NT2/D1 (cell line): ENCODE data around the gene PLEKHA7.
A peak's percentile ranks its signal among the peaks of the same experiment; 100 is the strongest.

ENCODE experiments used
- DNase-seq: peaks from one replicate; pipeline ENCODE4 v3.0.0-alpha.2; 2011; ENCODE audit warnings: low read depth, low spot score
- H3K27me3 ChIP-seq: 2 replicates; pipeline ENCODE4 v1.6.0; 2011; ENCODE audit warnings: mild to moderate bottlenecking; ENCODE audit not compliant: insufficient read length, insufficient read depth
- H3K36me3 ChIP-seq: 2 replicates; pipeline ENCODE4 v1.6.1; 2011; ENCODE audit warnings: mild to moderate bottlenecking, low read length, mixed read lengths; ENCODE audit not compliant: insufficient read depth, insufficient read length
- H3K4me1 ChIP-seq: 2 replicates; pipeline ENCODE4 v1.5.1; 2011; ENCODE audit not compliant: insufficient read depth, insufficient read length
- H3K4me3 ChIP-seq: 2 replicates; pipeline ENCODE4 v1.5.1; 2011; ENCODE audit warnings: low read depth; ENCODE audit not compliant: insufficient read length
- H3K9ac ChIP-seq: 2 replicates; pipeline ENCODE4 v1.6.0; 2011; ENCODE audit warnings: low read depth; ENCODE audit not compliant: insufficient read length
- H3K9me3 ChIP-seq: 2 replicates; pipeline ENCODE4 v1.5.1; 2011; ENCODE audit warnings: mild to moderate bottlenecking, low read length; ENCODE audit not compliant: insufficient read depth
- SUZ12 ChIP-seq: IDR thresholded peaks from 2 replicates; pipeline ENCODE4 v1.6.1; 2011; ENCODE audit not compliant: insufficient read length, insufficient read depth; ENCODE audit errors: extremely low read depth
- YY1 ChIP-seq: IDR thresholded peaks from 2 replicates; pipeline ENCODE4 v1.6.1; 2011; ENCODE audit not compliant: insufficient read length, insufficient read depth
- ZNF274 ChIP-seq: IDR thresholded peaks from 2 replicates; pipeline ENCODE4 v1.6.1; 2011; ENCODE audit warnings: mild to moderate bottlenecking, low read depth, low read length

Gene PLEKHA7

GRCh38 chr11:16744128-16744725 is 270.0 kb downstream of the PLEKHA7 start:
- Histone ChIP-seq H3K4me3 (no peak overlapping the region), H3K27me3 (no peaks in the 10 kb centered on the region), H3K36me3 (peaks cover 77% of the 10 kb centered on the region), H3K9ac (no peak overlapping the region), H3K4me1 (no peaks in the 10 kb centered on the region), H3K9me3 (no peaks in the 10 kb centered on the region)
- no peak for TF ChIP-seq YY1
- no peak for TF ChIP-seq ZNF274
- no peak for TF ChIP-seq SUZ12
- DNase-seq = no peak

- no peaks in the 10 kb centered on the region for H3K4me1 ChIP-seq
- no peak overlapping the region for H3K9ac ChIP-seq
- H3K27me3 ChIP-seq = no peaks in the 10 kb centered on the region
- H3K36me3 ChIP-seq = peaks cover 70% of the 10 kb centered on the region
- DNase-seq = no peak
- TF ChIP-seq YY1 = no peak
- no peak for TF ChIP-seq SUZ12
- no peak for TF ChIP-seq ZNF274
- H3K4me3 ChIP-seq = no peak overlapping the region
- H3K9me3 ChIP-seq = no peaks in the 10 kb centered on the region
These were observed 270.7 kb downstream of the PLEKHA7 start for GRCh38 chr11:16743478-16743877.

- no peaks in the 10 kb centered on the region for H3K4me1 ChIP-seq
- H3K4me3 ChIP-seq = no peak overlapping the region
- no peak overlapping the region for H3K9ac ChIP-seq
- no peaks in the 10 kb centered on the region for H3K9me3 ChIP-seq
- H3K36me3 ChIP-seq = peaks cover 56% of the 10 kb centered on the region
- H3K27me3 ChIP-seq = no peaks in the 10 kb centered on the region
- TF ChIP-seq ZNF274 (no peak), YY1 (no peak), SUZ12 (no peak)
- no peak for DNase-seq
These were observed 272.7 kb downstream of the PLEKHA7 start for GRCh38 chr11:16741473-16741872.

GRCh38 chr11:16738947-16739815 is 275.0 kb downstream of the PLEKHA7 start:
- no peaks in the 10 kb centered on the region for H3K9me3 ChIP-seq
- peak overlapping the region; percentile 90 for H3K4me3 ChIP-seq
- no peak for DNase-seq

GRCh38 chr11:16738193-16738946 is 275.8 kb downstream of the PLEKHA7 start, which contains the start of gene C11orf58:
C11orf58 (plus strand) TSS chr11:16738647; CDS start chr11:16738779, 132 bp downstream.
- H3K4me3 ChIP-seq = peak within 1 kb of the TSS; percentile 90
- H3K9ac ChIP-seq = peak within 1 kb of the TSS; percentile 99
- H3K9me3 ChIP-seq = no peaks in the 10 kb centered on the region
- peak; percentile 88 for DNase-seq
- peaks cover 26% of the 10 kb centered on the region for H3K36me3 ChIP-seq
- no peaks in the 10 kb centered on the region for H3K27me3 ChIP-seq
- TF ChIP-seq SUZ12 = no peak
- TF ChIP-seq YY1 = peak; percentile 53
- H3K4me1 ChIP-seq = no peaks in the 10 kb centered on the region

More at GRCh38 chr11:16738947-16739815, 275.0 kb downstream of the PLEKHA7 start:
- no peak for TF ChIP-seq SUZ12
- TF ChIP-seq YY1 = no peak
- no peak for TF ChIP-seq ZNF274
- Histone ChIP-seq H3K4me1 (no peaks in the 10 kb centered on the region), H3K36me3 (peaks cover 34% of the 10 kb centered on the region), H3K9ac (peak overlapping the region; percentile 99), H3K27me3 (no peaks in the 10 kb centered on the region)

GRCh38 chr11:16737818-16738192 is 276.4 kb downstream of the PLEKHA7 start:
- Histone ChIP-seq H3K4me1 (no peaks in the 10 kb centered on the region), H3K36me3 (peaks cover 21% of the 10 kb centered on the region), H3K9me3 (no peaks in the 10 kb centered on the region), H3K27me3 (no peaks in the 10 kb centered on the region), H3K9ac (peak overlapping the region; percentile 98), H3K4me3 (peak overlapping the region; percentile 90)
- DNase-seq = no peak
- no peak for TF ChIP-seq ZNF274
- TF ChIP-seq YY1 = no peak
- TF ChIP-seq SUZ12 = no peak
